Left ventricle myocardium inferior (tissue), 1 donor: ENCODE results near the gene SBNO2. TPM values are rescaled to one million over a fixed set of nuclear protein-coding genes. Genes with fewer than 3 reads are reported as not detected.
"Not testable (repeated sequence)": the region's sequence is repeated elsewhere in the genome, so short reads cannot be mapped to it uniquely, and the experiment has no call there.

Experiments used
- DNase-seq: peaks from one replicate; pipeline ENCODE4 v3.0.0-alpha.2; 2020
- H3K27ac ChIP-seq: fragments of 200-600 bp; replicated peaks from 2 replicates; pipeline ENCODE4 v1.8.0; 2021
- H3K27me3 ChIP-seq: fragments of 200-600 bp; 2 replicates; pipeline ENCODE4 v1.8.0; 2021; ENCODE audit warnings: low read depth
- H3K36me3 ChIP-seq: fragments of 200-600 bp; 2 replicates; pipeline ENCODE4 v1.8.0; 2021
- H3K4me1 ChIP-seq: fragments of 200-600 bp; 2 replicates; pipeline ENCODE4 v1.8.0; 2021
- H3K4me3 ChIP-seq: fragments of 200-600 bp; 2 replicates; pipeline ENCODE4 v1.8.0; 2021; ENCODE audit warnings: mild to moderate bottlenecking, moderate library complexity
- H3K9me3 ChIP-seq: fragments of 200-600 bp; replicated peaks from 2 replicates; pipeline ENCODE4 v1.8.0; 2021
- intact Hi-C: fragments of 100-400 bp; cut with micrococcal nuclease; formaldehyde crosslinking; loops from one replicate; pipeline ENCODE4 v1.11.0; 2022
- total RNA-seq: library from RNA; stranded (reverse); fragmentation: NEBNext Ultra II Directional; extraction: Animal tissue kit (Norgen Biotek cat#: 25700); gene quantifications from one replicate; pipeline ENCODE4 v1.2.1, GENCODE V29; 2021
- TF ChIP-seq, protein P1 (sequence below): fragments of 200-600 bp; IDR thresholded peaks from 2 replicates; pipeline ENCODE4 v1.8.0; 2021; ENCODE audit warnings: antibody characterized with exemption, mild to moderate bottlenecking, borderline replicate concordance
- donor health status: DM: no; HTN: yes; CAD: no; lungs with severe emphysema.

The SBNO2 gene
- total RNA-seq, 1 donor from 2014 or later, result 16.9 TPM

DNA sequence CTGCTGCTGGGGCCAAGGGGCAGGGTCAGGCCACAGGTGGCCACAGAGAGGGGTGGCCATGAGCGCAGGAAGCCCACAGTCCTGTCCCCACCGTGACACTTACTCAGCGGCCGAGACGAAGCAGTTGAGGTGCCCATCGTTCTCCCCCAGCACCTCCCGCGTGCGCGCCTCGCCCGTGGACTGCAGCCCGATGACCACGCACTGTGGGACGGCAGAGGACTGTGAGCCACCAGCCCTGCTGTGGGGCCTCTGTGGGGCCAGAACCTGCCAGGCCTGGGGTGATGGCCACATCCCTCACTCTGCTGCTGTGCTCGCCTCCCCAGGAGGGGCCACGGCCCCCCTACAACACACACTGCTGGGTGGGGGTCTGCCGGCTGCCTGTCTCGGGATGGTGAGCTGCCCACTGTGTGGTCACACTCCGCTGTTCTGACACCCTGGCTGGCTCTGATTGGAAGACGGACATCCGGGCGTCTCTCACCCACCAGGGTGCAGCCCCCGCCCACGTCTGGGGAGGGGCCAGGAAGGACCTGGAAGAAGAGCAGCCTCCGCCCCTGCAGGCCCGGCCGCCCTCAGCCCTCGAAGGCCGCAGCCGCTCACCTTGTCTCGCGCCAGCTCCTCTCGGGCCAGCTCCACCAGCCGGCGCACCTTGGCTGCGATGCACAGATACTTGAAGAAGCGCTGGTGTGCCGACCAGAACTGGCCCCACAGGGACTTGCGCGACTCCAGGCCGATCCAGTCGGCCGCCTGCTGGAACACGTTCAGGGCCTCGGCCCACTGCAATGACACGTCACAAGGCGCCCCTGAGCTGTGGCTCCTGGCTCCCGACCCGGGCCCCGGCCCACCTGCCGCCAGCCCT lies 57.1 kb downstream of the SBNO2 start:
- peaks cover 82% of the 10 kb centered on the region for H3K36me3 ChIP-seq
- H3K27me3 ChIP-seq, result no peaks in the 10 kb centered on the region
- no peak for DNase-seq
- H3K27ac ChIP-seq, result no peak overlapping the region
- H3K4me3 ChIP-seq, result no peak overlapping the region
- TF ChIP-seq, protein P1, sequence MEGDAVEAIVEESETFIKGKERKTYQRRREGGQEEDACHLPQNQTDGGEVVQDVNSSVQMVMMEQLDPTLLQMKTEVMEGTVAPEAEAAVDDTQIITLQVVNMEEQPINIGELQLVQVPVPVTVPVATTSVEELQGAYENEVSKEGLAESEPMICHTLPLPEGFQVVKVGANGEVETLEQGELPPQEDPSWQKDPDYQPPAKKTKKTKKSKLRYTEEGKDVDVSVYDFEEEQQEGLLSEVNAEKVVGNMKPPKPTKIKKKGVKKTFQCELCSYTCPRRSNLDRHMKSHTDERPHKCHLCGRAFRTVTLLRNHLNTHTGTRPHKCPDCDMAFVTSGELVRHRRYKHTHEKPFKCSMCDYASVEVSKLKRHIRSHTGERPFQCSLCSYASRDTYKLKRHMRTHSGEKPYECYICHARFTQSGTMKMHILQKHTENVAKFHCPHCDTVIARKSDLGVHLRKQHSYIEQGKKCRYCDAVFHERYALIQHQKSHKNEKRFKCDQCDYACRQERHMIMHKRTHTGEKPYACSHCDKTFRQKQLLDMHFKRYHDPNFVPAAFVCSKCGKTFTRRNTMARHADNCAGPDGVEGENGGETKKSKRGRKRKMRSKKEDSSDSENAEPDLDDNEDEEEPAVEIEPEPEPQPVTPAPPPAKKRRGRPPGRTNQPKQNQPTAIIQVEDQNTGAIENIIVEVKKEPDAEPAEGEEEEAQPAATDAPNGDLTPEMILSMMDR, result no peak
- H3K9me3 ChIP-seq, result no peaks in the 10 kb centered on the region
- peaks cover 23% of the 10 kb centered on the region for H3K4me1 ChIP-seq
- intact Hi-C loops, result no loop called here

DNA sequence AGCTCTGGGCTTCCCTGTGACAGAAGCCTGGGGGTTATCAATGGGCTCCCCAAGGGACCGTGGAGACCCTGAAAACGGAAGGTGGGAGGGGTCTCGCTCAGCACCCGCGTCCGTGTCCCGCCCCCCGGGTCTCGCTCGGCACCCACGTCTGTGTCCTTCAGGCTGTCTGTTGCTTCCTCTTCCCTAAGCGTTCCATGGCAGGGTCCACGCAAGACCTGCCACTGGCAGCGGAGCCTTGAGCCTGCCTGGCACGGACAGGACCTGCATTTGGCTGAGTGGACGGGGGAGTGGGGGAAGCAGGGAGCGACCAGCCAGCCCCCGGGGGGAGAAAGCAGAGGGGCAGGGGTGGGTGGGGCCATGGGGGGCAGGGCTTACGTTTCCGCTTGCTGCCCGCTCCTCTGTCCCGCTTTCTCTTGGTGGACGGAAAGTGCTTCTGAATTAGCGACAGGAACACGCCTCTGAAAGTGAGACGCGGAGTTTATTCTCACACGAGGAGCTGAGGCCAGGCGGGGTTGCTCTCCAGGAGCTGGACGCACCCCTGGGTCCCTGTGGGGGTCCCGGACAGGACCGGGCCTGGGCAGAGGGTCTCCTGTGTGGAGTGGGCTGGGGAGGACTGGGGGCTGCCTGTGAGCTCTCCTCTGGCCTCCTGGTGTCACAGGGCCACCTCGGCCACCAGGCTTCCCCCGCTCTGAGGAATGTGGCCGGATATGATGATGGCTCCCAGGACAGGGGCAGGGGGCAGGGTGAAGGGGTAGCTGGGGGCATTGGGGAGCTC lies 58.2 kb downstream of the SBNO2 start:
- TF ChIP-seq, protein P1, result no peak
- DNase-seq, result no peak
- H3K4me3 ChIP-seq, result no peak overlapping the region
- no peaks in the 10 kb centered on the region for H3K9me3 ChIP-seq
- H3K4me1 ChIP-seq, result peaks cover 29% of the 10 kb centered on the region
- H3K27me3 ChIP-seq, result no peaks in the 10 kb centered on the region
- intact Hi-C loops, result no loop called here
- H3K27ac ChIP-seq, result no peak overlapping the region
- peaks cover 78% of the 10 kb centered on the region for H3K36me3 ChIP-seq

DNA sequence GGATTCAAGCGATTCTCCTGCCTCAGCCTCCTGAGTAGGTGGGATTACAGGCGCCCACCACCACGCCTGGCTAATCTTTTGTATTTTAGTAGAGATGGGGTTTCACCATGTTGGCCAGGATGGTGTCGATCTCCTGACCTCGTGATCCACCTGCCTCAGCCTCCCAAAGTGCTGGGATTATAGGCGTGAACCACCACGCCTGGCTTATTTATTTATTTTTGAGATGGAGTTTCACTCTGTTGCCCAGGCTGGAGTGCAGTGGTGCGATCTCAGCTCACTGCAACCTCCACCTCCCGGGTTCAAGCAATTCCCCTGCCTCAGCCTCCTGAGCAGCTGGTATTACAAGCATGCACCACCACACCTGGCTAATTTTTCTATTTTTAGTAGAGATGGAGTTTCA lies 59.3 kb downstream of the SBNO2 start:
- DNase-seq, H3K9me3 ChIP-seq, H3K27me3 ChIP-seq, H3K27ac ChIP-seq, intact Hi-C loops, H3K4me3 ChIP-seq: not testable (repeated sequence)
- H3K4me1 ChIP-seq, result peaks cover 29% of the 10 kb centered on the region
- peaks cover 76% of the 10 kb centered on the region for H3K36me3 ChIP-seq

DNA sequence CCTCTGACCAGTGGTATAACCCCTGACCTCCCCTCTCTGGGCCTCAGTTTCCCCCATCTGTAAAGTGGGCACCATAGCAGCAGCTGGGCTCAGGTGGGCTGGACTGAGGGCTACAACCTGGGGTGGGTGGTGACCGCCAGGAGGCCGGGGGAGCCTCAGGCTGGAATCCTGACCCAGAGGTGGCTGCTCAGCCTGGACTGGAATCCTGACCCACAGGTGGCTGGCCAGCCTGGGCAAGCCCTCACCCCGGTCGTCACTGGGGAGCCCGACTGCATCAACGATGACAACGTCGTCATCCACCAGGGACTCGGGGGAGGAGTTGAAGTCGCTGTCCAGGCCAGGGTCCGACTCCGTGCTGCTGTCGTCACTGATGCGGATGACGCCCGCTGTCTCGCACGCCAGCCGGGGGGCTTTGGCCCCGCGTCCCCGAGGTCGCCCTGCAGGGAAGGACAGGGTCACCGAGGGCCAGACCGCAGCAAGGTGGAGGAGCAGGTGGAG lies 60.0 kb downstream of the SBNO2 start:
- Histone ChIP-seq H3K27me3 (no peaks in the 10 kb centered on the region), H3K9me3 (no peaks in the 10 kb centered on the region), H3K36me3 (peaks cover 76% of the 10 kb centered on the region), H3K27ac (peak overlapping the region; percentile 80), H3K4me1 (peaks cover 29% of the 10 kb centered on the region), H3K4me3 (peak overlapping the region; percentile 43)
- no peak for DNase-seq
- TF ChIP-seq, protein P1, result no peak
- intact Hi-C loops, result no loop called here

DNA sequence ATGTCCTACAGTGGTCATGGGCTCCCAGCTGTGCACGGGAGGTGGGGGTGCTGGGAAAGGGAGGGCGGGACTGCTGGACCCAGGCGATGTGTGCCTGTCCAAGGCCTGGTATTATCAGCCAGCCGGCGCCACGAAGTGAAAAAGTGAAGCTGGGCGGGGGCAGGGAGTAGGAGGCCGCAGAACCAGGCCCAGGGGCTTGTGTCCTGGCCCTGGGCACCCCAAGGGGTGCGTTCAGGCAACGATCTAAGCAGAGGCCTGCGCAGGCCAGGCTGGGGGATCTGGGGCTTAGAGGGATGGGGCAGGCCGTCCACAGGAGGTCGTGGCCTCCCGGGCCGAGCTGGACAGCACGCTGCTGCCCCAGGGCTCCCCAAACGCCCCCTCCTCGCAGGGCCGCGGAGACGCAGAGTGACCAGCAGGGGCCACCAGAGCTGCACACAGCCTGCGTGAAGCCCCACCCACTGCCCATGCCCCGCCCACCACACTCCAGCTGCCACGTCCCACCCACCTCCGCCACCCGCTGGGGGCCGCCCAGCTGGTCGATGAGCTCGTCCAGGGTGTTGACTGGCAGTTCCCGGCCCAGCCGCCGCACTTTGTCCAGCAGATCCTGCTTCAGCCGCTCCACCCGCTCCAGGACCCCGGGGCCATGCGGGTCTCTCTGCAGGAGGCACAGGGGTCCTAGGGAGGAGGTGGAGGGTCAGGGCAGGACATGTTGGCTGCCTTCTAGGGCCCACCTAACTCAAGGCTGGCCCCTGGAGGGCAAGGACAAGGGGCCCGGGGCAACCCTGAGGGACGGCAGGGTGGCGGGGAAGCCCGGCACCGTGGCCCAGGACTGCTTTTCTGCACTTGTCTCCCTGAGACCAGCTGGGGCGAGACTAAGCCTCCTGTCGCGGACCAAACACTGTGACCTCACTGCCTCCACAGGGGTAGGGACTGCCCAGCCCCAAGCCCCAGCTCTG lies 60.8 kb downstream of the SBNO2 start:
- Histone ChIP-seq H3K4me1 (peaks cover 29% of the 10 kb centered on the region), H3K36me3 (peaks cover 77% of the 10 kb centered on the region), H3K27me3 (no peaks in the 10 kb centered on the region), H3K9me3 (no peaks in the 10 kb centered on the region), H3K27ac (peak overlapping the region; percentile 80), H3K4me3 (peak overlapping the region; percentile 43)
- TF ChIP-seq, protein P1, result peak; percentile 99
- intact Hi-C loops, result no loop called here
- peak; percentile 97 for DNase-seq
